ENCODE results near the gene RPS27L.

RPS27L gene

GRCh38 chr15:63112871-63113270 is 44.4 kb downstream of the RPS27L start:
- no peak for TF ChIP-seq CTCF (IDR thresholded peaks at IDR 0.05; ENCODE audit: poor library complexity, severe bottlenecking)
- Histone ChIP-seq H3K27ac (ENCODE audit: poor library complexity, severe bottlenecking) (no peak overlapping the region), H3K36me3 (ENCODE audit: low read depth) (no peaks in the 10 kb centered on the region), H3K4me1 (ENCODE audit: insufficient read depth, poor library complexity, severe bottlenecking) (peaks cover 4% of the 10 kb centered on the region), H3K4me3 (ENCODE audit: severe bottlenecking) (no peak overlapping the region), H3K9me3 (ENCODE audit: severe bottlenecking) (no peaks in the 10 kb centered on the region), H3K27me3 (ENCODE audit: insufficient read depth, poor library complexity, severe bottlenecking) (no peaks in the 10 kb centered on the region)
- no peak for ATAC-seq (ENCODE audit: low read depth)
- DNase-seq (ENCODE audit: low spot score) = no peak

GRCh38 chr15:63111481-63111880 is 45.8 kb downstream of the RPS27L start:
- no peak for TF ChIP-seq CTCF (IDR thresholded peaks at IDR 0.05; ENCODE audit: poor library complexity, severe bottlenecking)
- ATAC-seq (ENCODE audit: low read depth) (no peak), DNase-seq (ENCODE audit: low spot score) (no peak)
- Histone ChIP-seq H3K27ac (ENCODE audit: poor library complexity, severe bottlenecking) (no peak overlapping the region), H3K4me3 (ENCODE audit: severe bottlenecking) (no peak overlapping the region), H3K36me3 (ENCODE audit: low read depth) (no peaks in the 10 kb centered on the region), H3K9me3 (ENCODE audit: severe bottlenecking) (no peaks in the 10 kb centered on the region), H3K27me3 (ENCODE audit: insufficient read depth, poor library complexity, severe bottlenecking) (no peaks in the 10 kb centered on the region), H3K4me1 (ENCODE audit: insufficient read depth, poor library complexity, severe bottlenecking) (peaks cover 8% of the 10 kb centered on the region)

- Histone ChIP-seq H3K9me3 (ENCODE audit: severe bottlenecking) (no peaks in the 10 kb centered on the region), H3K36me3 (ENCODE audit: low read depth) (no peaks in the 10 kb centered on the region), H3K4me1 (ENCODE audit: insufficient read depth, poor library complexity, severe bottlenecking) (peaks cover 8% of the 10 kb centered on the region), H3K27me3 (ENCODE audit: insufficient read depth, poor library complexity, severe bottlenecking) (no peaks in the 10 kb centered on the region), H3K4me3 (ENCODE audit: severe bottlenecking) (no peak overlapping the region), H3K27ac (ENCODE audit: poor library complexity, severe bottlenecking) (no peak overlapping the region)
- DNase-seq (ENCODE audit: low spot score) (no peak), ATAC-seq (ENCODE audit: low read depth) (no peak)
- no peak for TF ChIP-seq CTCF (IDR thresholded peaks at IDR 0.05; ENCODE audit: poor library complexity, severe bottlenecking)
Observed at GRCh38 chr15:63110428-63111026, 46.8 kb downstream of the RPS27L start.

GRCh38 chr15:63109920-63110319 is 47.4 kb downstream of the RPS27L start:
- H3K27me3 ChIP-seq (ENCODE audit: insufficient read depth, poor library complexity, severe bottlenecking) = no peaks in the 10 kb centered on the region
- no peak overlapping the region for H3K27ac ChIP-seq (ENCODE audit: poor library complexity, severe bottlenecking)
- H3K9me3 ChIP-seq (ENCODE audit: severe bottlenecking) = no peaks in the 10 kb centered on the region
- no peak overlapping the region for H3K4me3 ChIP-seq (ENCODE audit: severe bottlenecking)
- no peaks in the 10 kb centered on the region for H3K36me3 ChIP-seq (ENCODE audit: low read depth)
- DNase-seq (ENCODE audit: low spot score) (no peak), ATAC-seq (ENCODE audit: low read depth) (no peak)
- peaks cover 8% of the 10 kb centered on the region for H3K4me1 ChIP-seq (ENCODE audit: insufficient read depth, poor library complexity, severe bottlenecking)
- TF ChIP-seq CTCF (IDR thresholded peaks at IDR 0.05; ENCODE audit: poor library complexity, severe bottlenecking) = no peak

GRCh38 chr15:63109498-63109897 is 47.8 kb downstream of the RPS27L start:
- Histone ChIP-seq H3K27ac (ENCODE audit: poor library complexity, severe bottlenecking) (no peak overlapping the region), H3K36me3 (ENCODE audit: low read depth) (no peaks in the 10 kb centered on the region), H3K27me3 (ENCODE audit: insufficient read depth, poor library complexity, severe bottlenecking) (no peaks in the 10 kb centered on the region), H3K4me1 (ENCODE audit: insufficient read depth, poor library complexity, severe bottlenecking) (peaks cover 8% of the 10 kb centered on the region), H3K4me3 (ENCODE audit: severe bottlenecking) (no peak overlapping the region), H3K9me3 (ENCODE audit: severe bottlenecking) (no peaks in the 10 kb centered on the region)
- ATAC-seq (ENCODE audit: low read depth) (no peak), DNase-seq (ENCODE audit: low spot score) (no peak)
- TF ChIP-seq CTCF (IDR thresholded peaks at IDR 0.05; ENCODE audit: poor library complexity, severe bottlenecking) = no peak

Data from RWPE2 (cell line).